Measurements from ENCODE around the gene ZC3H7B.

- no peak for TF ChIP-seq CTCF (IDR thresholded peaks at IDR 0.05)
- TF ChIP-seq EP300 (IDR thresholded peaks at IDR 0.05): no peak
- TF ChIP-seq POLR2AphosphoS5 (IDR thresholded peaks at IDR 0.05): no peak
- no peak for TF ChIP-seq POLR2A (IDR thresholded peaks at IDR 0.05)
These were observed 50.7 kb downstream of the ZC3H7B start for GRCh38 chr22:41352058-41352457.
